ENCODE data around the gene ZNF600. TPM values are rescaled to one million over a fixed set of nuclear protein-coding genes. Genes with fewer than 3 reads are reported as not detected.
"Not testable (repeated sequence)": the region's sequence is repeated elsewhere in the genome, so short reads cannot be mapped to it uniquely, and the experiment has no call there.

The ZNF600 gene
- total and polyA plus RNA-seq, 9 of the 15 experiments (the other 6 are each of a cell fraction or from before 2014, with no cell fraction given): 5.7 to 21.5 (median 17.6) TPM

DNA sequence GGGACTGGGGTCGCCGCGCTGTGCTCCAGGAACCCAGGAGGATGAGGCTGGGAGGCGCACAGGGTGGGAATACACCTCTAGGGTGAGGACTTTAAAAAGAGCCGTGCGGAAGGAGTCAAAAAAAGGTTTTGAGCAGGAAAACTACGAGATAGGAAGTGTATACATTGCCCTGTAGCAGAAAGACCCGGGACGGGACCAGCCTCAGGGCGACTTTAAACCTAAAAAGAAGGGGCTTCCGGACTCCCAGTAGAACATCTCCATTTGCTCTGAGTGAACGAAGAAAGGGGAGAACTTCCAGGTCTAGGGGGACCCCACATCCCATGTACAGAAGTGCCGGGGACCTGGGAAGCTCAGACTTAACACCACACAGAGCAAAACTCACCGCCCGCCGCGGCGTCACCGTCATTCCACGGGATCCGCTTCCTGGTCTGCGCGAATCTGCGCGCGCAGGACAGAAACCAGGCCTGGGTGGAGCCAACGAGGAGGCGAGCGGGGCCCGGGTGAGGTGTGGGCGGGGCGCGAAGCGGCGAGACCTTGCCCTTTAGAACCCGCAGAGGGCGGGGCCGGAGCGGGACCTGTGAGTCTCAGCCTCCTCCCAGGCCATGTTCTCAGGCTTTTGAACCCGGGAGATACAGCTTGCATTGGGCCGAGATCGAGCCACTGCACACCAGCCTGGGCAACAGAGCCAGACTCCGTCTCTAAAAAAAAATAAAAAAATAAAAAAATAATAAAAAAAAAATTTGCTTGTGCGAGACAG lies 34.8 kb upstream of the ZNF600 start, which contains the start of gene ZNF28:
ZNF28 (minus strand) TSS at position 430 of the 757 bp plus-strand sequence. CDS start 3,675 bp downstream, outside the sequence.
- 8% methylated on average over 12 of the region's 44 CpGs for WGBS (ENCODE audit: insufficient coverage, low coverage, missing lambda C conversion rate)
- peaks cover 14% of the 10 kb centered on the region; the same call in 1 of the 3 replicates for H3K36me3 ChIP-seq (ENCODE audit: control insufficient read depth, insufficient read depth, low read length)
- in situ Hi-C loops (cut with MboI): loop anchor here (5.0 kb wide), 1 partner anchor 36 kb away; the partner anchor contains the start of gene ZNF468
- H3K27me3 ChIP-seq (ENCODE audit: control insufficient read depth in 2 of 2, insufficient read depth in 2 of 2, low read length in 2 of 2); H3K9me3 ChIP-seq (replicated peaks; ENCODE audit: control insufficient read depth, insufficient read depth, low read depth, low read length); H3K9me1 ChIP-seq (ENCODE audit: control insufficient read depth, insufficient read depth, low read length); CTCF ChIA-PET (ENCODE audit: low intra/inter-chr PET ratio); intact Hi-C loops (cut with micrococcal nuclease); BruUV-seq (replicated peaks); H3K4me1 ChIP-seq (replicated peaks in 1 of 2; ENCODE audit: control insufficient read depth in 2 of 2, insufficient read depth in 2 of 2, low read length in 2 of 2); H4K20me1 ChIP-seq (replicated peaks; ENCODE audit: control insufficient read depth, insufficient read depth, low read length); POLR2A ChIA-PET; TF ChIP-seq NR2C2 (CRISPR knock-in tag; IDR thresholded peaks at IDR 0.05): not testable (repeated sequence)
- H3K27ac ChIP-seq (ENCODE audit: extremely low read depth, low read depth, low read length): peak within 1 kb of the TSS; percentile 69
- H2AFZ ChIP-seq (ENCODE audit: low read depth, low read length): peak within 1 kb of the TSS; percentile 72
- peaks cover 10% of the 10 kb centered on the region for H3K79me2 ChIP-seq (ENCODE audit: control insufficient read depth, insufficient read depth, low read length)
- FAIRE-seq (peak; percentile 98), ATAC-seq (peak; percentile 100), DNase-seq (ENCODE audit: extremely low read depth in 1 of 4, low spot score in 3 of 4) (peak; percentile 47 to 81 (median 62))
- H3K9ac ChIP-seq (ENCODE audit: insufficient read depth in 1 of 2, low read depth in 2 of 2, low read length in 2 of 2): peak within 1 kb of the TSS; percentile 80 to 93
- H3K4me3 ChIP-seq: peak within 1 kb of the TSS; percentile 71
- H3K4me2 ChIP-seq (ENCODE audit: insufficient read depth, low read length): peak within 1 kb of the TSS; percentile 79
- peak; percentile 63 for TF ChIP-seq KDM5B (IDR thresholded peaks at IDR 0.05; ENCODE audit: insufficient replicate concordance, low read depth, low read length)
- TF ChIP-seq POLR2B (IDR thresholded peaks at IDR 0.05; ENCODE audit: low read depth, partially characterized antibody): peak; percentile 30
- TF ChIP-seq NRF1 (conservative IDR thresholded peaks at IDR 0.05 in 1 of 2, IDR thresholded peaks at IDR 0.05 in 1 of 2): peak; percentile 92 to 93
- TF ChIP-seq POLR2A (conservative IDR thresholded peaks at IDR 0.05): peak; percentile 50
- TF ChIP-seq ELF1 (tag; IDR thresholded peaks at IDR 0.05): peak; percentile 75
- peak; percentile 78 for TF ChIP-seq POLR2G (IDR thresholded peaks at IDR 0.05; ENCODE audit: low read depth, low read length)
- TF ChIP-seq BCOR (IDR thresholded peaks at IDR 0.05): peak; percentile 58; the same call in 1 of the 2 replicates
- TF ChIP-seq EGR1 (conservative IDR thresholded peaks at IDR 0.05): 0 out of 2 replicates have a peak, but pooled peaks have one; percentile 26
- 0 out of 2 replicates have a peak, but pooled peaks have one; percentile 33 for TF ChIP-seq CC2D1A (IDR thresholded peaks at IDR 0.05)
- TF ChIP-seq, protein P1, sequence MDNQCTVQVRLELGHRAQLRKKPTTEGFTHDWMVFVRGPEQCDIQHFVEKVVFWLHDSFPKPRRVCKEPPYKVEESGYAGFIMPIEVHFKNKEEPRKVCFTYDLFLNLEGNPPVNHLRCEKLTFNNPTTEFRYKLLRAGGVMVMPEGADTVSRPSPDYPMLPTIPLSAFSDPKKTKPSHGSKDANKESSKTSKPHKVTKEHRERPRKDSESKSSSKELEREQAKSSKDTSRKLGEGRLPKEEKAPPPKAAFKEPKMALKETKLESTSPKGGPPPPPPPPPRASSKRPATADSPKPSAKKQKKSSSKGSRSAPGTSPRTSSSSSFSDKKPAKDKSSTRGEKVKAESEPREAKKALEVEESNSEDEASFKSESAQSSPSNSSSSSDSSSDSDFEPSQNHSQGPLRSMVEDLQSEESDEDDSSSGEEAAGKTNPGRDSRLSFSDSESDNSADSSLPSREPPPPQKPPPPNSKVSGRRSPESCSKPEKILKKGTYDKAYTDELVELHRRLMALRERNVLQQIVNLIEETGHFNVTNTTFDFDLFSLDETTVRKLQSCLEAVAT (IDR thresholded peaks at IDR 0.05): peak in 1 of 2 experiments; percentile 37; a peak in 1 of 4 replicates
- 0 out of 2 replicates have a peak, but pooled peaks have one; percentile 36 for TF ChIP-seq POLR2AphosphoS5 (IDR thresholded peaks at IDR 0.05; ENCODE audit: control insufficient read depth, insufficient read depth, low read depth, low read length)
- TF ChIP-seq MAZ (CRISPR knock-in tag; conservative IDR thresholded peaks at IDR 0.05 in 1 of 2, IDR thresholded peaks at IDR 0.05 in 1 of 2): peak in 1 of 2 experiments; percentile 76; a peak in 3 of 4 replicates
- TF ChIP-seq NR2C2 (tag; IDR thresholded peaks at IDR 0.05): peak; percentile 21; the same call in 1 of the 2 replicates
- peak; percentile 51; the same call in 1 of the 2 replicates for TF ChIP-seq PHF8 (IDR thresholded peaks at IDR 0.05; ENCODE audit: borderline replicate concordance, low read length)
- TF ChIP-seq ZNF121 (CRISPR knock-in tag; conservative IDR thresholded peaks at IDR 0.05): peak; percentile 78
- peak; percentile 55 for TF ChIP-seq SAP30 (IDR thresholded peaks at IDR 0.05; ENCODE audit: borderline replicate concordance, insufficient read depth, low read depth, low read length, poor library complexity, severe bottlenecking)
- TF ChIP-seq, protein P2, sequence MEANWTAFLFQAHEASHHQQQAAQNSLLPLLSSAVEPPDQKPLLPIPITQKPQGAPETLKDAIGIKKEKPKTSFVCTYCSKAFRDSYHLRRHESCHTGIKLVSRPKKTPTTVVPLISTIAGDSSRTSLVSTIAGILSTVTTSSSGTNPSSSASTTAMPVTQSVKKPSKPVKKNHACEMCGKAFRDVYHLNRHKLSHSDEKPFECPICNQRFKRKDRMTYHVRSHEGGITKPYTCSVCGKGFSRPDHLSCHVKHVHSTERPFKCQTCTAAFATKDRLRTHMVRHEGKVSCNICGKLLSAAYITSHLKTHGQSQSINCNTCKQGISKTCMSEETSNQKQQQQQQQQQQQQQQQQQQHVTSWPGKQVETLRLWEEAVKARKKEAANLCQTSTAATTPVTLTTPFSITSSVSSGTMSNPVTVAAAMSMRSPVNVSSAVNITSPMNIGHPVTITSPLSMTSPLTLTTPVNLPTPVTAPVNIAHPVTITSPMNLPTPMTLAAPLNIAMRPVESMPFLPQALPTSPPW (CRISPR knock-in tag; IDR thresholded peaks at IDR 0.05): peak; percentile 22; the same call in 1 of the 2 replicates
- TF ChIP-seq EP400 (IDR thresholded peaks at IDR 0.05): 0 out of 2 replicates have a peak, but pooled peaks have one; percentile 14
